Activated naive CD8-positive, alpha-beta T cell treated with anti-CD3 and anti-CD28 coated beads, Interleukin-2, amount 50 U/mL, for 16 hours (primary cell): ENCODE measurements around the gene ZSCAN32.

ENCODE experiments used
- DNase-seq: peaks from one replicate; pipeline ENCODE4 v3.0.0-alpha.2; 2020; ENCODE audit warnings: low read depth, low spot score

ZSCAN32 gene

GRCh38 chr16:3400779-3401688 is at the start of gene ZSCAN32, which contains the start of gene ZNF174:
Gene ZSCAN32, minus strand, starts transcription at chr16:3401004. Its CDS starts 3,447 bp downstream, at chr16:3397557.
Gene ZNF174, plus strand, starts transcription at chr16:3401215. Its CDS starts 790 bp downstream, at chr16:3402005.
- DNase-seq: peak; percentile 96

- no peak for DNase-seq
Measured at GRCh38 chr16:3444032-3444388, 43.2 kb upstream of the ZSCAN32 start.

GRCh38 chr16:3443108-3444031 is 42.6 kb upstream of the ZSCAN32 start, which contains the start of the genes NAA60 and ZNF597:
Gene NAA60, plus strand, starts transcription at chr16:3443680. Its CDS starts 32,548 bp downstream, at chr16:3476228.
Gene ZNF597, minus strand, starts transcription at chr16:3443504. Its CDS starts 351 bp downstream, at chr16:3443153.
- DNase-seq: peak; percentile 49

- no peak for DNase-seq
Measured at GRCh38 chr16:3439637-3440036, 38.8 kb upstream of the ZSCAN32 start.

GRCh38 chr16:3434373-3434772 is 33.6 kb upstream of the ZSCAN32 start:
- DNase-seq: no peak

GRCh38 chr16:3431779-3432219 is 31.0 kb upstream of the ZSCAN32 start:
- DNase-seq: peak; percentile 27

- no peak for DNase-seq
Measured at GRCh38 chr16:3413730-3414379, 13.1 kb upstream of the ZSCAN32 start.

- DNase-seq: no peak
Measured at GRCh38 chr16:3408561-3409197, 7.9 kb upstream of the ZSCAN32 start.

GRCh38 chr16:3401719-3402397 is 1.1 kb upstream of the ZSCAN32 start:
- DNase-seq: no peak

- no peak for DNase-seq
Measured at GRCh38 chr16:3400446-3400778, 392 bp downstream of the ZSCAN32 start.

GRCh38 chr16:3389663-3390338 is 11.0 kb downstream of the ZSCAN32 start:
- DNase-seq: no peak

- no peak for DNase-seq
Measured at GRCh38 chr16:3388325-3388724, 12.5 kb downstream of the ZSCAN32 start.

- DNase-seq: no peak
Measured at GRCh38 chr16:3383045-3383448, 17.8 kb downstream of the ZSCAN32 start.

GRCh38 chr16:3377917-3378316 is 22.9 kb downstream of the ZSCAN32 start:
- no peak for DNase-seq

GRCh38 chr16:3375680-3376079 is 25.1 kb downstream of the ZSCAN32 start:
- DNase-seq: no peak

- no peak for DNase-seq
Measured at GRCh38 chr16:3369073-3369472, 31.7 kb downstream of the ZSCAN32 start.

- DNase-seq: peak; percentile 72
Measured at GRCh38 chr16:3364774-3365427, 35.9 kb downstream of the ZSCAN32 start.

- DNase-seq: no peak
Measured at GRCh38 chr16:3363793-3364192, 37.0 kb downstream of the ZSCAN32 start.

- DNase-seq: no peak
Measured at GRCh38 chr16:3362931-3363330, 37.9 kb downstream of the ZSCAN32 start.
